22Rv1 (cell line): ENCODE results near the gene ESYT3.

Source experiments
- ZFX ChIP-seq: fragments of 450-650 bp; IDR thresholded peaks from 2 replicates; pipeline ENCODE4 v1.6.1; 2017; ENCODE audit warnings: antibody characterized with exemption, borderline replicate concordance
- TF ChIP-seq, protein P1 (sequence below): fragments of 450-650 bp; IDR thresholded peaks from 2 replicates; pipeline ENCODE4 v1.5.1; 2017; ENCODE audit warnings: mild to moderate bottlenecking

DNA sequence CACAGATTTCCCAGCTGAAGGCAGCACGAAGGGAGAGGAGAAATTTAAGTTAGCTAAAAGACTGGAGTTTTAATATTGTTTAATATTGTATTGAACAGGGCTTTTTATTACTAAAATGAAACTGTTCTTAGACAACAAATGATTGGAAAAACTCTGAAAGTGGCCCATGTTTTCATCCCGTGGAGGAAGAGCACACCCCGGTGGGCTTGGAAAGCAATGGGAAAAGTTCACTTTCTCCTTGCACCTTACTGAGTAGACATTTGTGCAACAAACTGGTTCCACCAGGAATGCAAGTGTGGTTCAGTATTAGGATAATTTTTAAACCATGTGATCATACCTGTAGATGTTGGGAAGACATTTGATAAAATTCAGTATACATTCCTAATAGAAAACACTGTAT lies 8.2 kb upstream of the ESYT3 start:
- TF ChIP-seq, protein P1, sequence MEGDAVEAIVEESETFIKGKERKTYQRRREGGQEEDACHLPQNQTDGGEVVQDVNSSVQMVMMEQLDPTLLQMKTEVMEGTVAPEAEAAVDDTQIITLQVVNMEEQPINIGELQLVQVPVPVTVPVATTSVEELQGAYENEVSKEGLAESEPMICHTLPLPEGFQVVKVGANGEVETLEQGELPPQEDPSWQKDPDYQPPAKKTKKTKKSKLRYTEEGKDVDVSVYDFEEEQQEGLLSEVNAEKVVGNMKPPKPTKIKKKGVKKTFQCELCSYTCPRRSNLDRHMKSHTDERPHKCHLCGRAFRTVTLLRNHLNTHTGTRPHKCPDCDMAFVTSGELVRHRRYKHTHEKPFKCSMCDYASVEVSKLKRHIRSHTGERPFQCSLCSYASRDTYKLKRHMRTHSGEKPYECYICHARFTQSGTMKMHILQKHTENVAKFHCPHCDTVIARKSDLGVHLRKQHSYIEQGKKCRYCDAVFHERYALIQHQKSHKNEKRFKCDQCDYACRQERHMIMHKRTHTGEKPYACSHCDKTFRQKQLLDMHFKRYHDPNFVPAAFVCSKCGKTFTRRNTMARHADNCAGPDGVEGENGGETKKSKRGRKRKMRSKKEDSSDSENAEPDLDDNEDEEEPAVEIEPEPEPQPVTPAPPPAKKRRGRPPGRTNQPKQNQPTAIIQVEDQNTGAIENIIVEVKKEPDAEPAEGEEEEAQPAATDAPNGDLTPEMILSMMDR, result peak; percentile 18; the same call in 1 of the 2 replicates
- TF ChIP-seq ZFX, result no peak
